Effector CD4-positive, alpha-beta T cell (primary cell): Measurements from ENCODE around the gene TMEM132C.

Source experiments
- DNase-seq: peaks from one replicate; pipeline ENCODE4 v3.0.0-alpha.2; 2020

TMEM132C gene

DNA sequence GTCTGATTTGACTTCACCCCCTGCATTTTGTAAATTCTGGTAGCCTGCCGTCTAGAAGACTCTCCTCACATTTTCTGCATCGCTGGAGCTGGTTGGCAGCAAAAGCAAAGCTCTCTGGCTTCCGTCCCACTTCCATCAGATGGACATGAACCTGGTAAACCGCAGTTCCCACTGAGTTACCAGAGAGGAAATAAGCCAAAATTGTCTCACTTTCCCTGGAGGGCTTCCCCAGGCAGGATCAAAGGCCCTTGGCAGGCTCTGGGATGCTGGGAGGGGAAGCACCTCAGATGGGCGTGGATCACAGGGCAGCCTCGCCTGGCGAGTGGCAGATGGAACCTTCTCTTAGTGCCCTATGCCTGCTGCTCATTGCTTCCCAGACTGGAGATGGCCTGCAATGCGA is 243.5 kb downstream of the TMEM132C start:
- no peak for DNase-seq

GRCh38 chr12:128513331-128513730 is 246.4 kb downstream of the TMEM132C start:
- no peak for DNase-seq

GRCh38 chr12:128513831-128514230 is 246.9 kb downstream of the TMEM132C start:
- no peak for DNase-seq

DNA sequence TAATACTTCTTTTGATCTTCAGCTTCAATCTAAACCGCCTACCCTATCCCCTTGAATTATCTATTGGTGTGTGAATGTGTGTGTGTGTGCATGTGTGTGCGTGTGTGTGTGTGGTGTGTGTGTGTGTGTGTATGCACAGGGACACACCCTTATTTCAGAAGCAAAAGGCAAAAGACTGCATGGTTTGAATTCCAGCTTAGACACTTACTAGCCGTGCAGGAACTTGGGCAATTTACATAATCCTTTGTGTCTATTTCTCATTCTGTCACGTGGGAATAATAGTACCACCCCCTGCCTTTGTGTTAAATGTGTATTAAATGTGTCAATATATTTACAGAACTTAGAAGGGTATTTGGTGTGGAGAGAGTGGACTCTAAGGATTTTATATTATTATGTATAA is 251.7 kb downstream of the TMEM132C start:
- no peak for DNase-seq

- no peak for DNase-seq
Measured at GRCh38 chr12:128519426-128519825, 252.5 kb downstream of the TMEM132C start.

DNA sequence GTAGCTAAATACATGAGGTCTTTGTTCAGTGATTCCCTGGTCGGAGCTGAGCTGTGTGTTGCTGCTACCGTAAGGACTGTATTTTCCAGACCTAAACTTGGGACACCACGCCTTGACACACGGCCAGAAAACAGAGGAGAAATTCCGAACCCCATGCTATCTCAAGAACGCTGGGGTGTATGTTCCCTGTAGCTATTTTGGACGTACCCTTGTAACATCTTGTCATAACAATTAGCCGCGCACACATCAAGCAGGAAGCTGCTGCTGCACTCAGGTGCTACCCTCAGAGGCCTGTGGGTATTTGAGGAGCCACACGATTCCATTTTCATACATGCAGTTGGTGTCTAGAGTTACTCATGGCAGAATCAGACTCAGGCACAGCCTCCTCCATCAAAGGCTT is 255.0 kb downstream of the TMEM132C start:
- DNase-seq = no peak

DNA sequence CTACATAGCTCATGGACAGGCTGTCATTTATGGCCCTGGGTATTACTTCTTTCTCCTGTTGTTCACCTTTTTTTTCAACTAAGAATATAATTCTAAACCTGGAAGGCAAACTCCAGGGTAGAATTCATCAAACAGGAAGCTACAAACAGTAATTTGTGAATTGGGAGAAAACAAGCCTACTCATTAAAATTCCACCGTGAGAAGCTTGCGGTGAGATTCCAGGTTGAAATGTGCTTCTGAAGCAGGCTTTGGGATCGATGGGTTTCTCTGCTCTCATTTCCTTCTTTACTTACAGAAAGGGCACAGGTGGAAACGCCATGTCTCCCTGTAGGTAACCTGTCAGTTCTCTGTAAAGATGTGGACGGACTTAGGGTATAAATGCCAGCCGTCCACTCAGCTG is 257.5 kb downstream of the TMEM132C start:
- DNase-seq = no peak

DNA sequence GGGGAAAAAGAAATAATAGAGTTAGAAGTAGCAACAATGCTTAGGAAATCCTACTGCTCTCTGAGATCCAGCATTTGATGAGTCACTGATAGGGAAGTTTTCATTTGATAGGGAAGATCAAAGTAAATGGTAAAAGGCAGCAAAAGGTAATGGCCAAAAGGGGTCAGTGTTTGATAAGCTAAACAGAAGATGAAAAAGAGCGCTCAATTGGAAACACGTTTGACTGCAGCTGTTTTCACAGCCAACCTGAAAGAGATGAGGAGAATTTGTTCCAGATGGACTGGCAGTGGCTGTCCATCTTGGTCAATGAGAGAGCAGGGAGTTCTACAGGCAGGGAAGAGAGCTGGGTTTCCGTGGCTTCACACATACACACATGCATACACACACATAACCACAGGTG is 264.2 kb downstream of the TMEM132C start:
- DNase-seq = no peak

- DNase-seq = no peak
Measured at GRCh38 chr12:128534906-128535305, 267.9 kb downstream of the TMEM132C start.

DNA sequence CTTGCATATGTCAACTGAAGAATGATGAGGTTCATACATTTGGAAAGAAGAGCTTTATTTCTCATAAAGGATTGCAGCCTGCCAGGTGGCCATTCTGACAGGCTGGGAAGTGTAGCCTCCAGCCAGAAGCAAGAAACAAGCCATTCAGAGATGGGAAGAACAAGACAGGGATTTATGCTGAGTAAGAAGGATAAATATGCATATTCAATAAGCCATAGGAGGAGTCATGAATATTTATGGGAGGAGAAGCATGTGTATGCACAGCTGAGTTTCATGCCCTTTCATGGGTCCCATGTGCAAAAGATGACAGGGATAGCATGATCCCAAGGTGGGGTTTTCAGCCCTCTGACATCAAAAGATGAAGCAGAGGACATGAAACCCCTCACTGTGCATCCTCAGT is 269.8 kb downstream of the TMEM132C start:
- DNase-seq = no peak

DNA sequence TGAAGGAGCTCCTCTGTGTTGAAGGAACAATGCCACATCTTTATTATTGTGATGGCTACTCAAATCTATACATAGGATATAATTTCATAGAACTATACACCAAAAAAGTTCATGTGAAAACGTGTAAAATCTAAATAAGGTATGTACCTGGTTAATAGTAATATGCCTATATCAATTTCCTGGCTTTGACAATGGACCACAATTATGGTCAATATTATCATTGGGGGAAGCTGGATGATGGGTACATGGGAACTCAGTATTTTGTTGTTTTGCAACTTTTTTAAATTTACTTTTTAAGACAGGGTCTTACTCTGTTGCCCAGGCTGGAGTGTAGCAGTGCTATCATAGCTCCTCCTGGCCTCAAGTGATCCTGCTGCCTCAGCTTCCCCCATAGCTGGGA is 270.7 kb downstream of the TMEM132C start:
- DNase-seq = no peak

GRCh38 chr12:128542844-128543243 is 275.9 kb downstream of the TMEM132C start:
- DNase-seq = no peak

GRCh38 chr12:128543460-128543859 is 276.5 kb downstream of the TMEM132C start:
- DNase-seq = no peak

DNA sequence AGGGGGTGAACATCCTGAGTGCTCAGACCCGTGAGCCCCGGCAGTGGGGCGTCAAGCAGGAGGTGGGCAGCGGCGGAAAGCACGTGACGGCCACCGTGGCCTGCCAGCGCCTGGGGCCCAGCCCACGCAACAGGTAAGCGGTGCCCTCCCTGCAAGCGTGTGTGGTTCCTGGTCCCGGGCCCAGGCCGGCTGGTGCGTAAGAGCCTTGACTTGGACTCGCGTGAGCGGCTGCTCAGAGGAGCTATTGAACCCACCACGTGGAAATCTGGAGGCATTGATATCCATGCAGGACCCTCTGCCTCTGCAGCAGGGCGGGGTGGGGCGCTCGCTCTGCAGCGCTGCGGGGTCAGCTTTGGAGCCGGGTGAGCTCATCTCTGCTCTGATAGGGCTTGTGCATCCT is 277.0 kb downstream of the TMEM132C start:
- no peak for DNase-seq

DNA sequence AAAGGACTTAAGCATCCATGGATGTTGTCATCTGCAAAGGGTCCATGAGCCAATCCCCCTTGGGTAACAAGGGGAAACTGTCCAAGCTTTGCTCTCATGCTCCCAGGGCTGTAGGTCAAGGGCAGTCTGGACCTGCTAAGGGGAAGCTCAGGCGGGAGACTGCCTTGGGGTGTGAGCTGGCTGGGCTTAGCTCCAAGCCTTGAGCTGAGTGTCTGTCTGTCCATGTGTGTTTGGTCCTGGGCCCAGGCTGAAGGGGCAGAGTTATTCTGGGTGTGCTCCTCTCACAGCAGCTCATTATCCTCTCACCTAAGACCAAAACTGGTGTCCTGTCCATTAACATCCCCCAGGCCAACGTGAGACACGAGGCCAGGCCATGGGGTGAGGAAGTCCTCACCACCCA is 282.0 kb downstream of the TMEM132C start:
- DNase-seq = no peak

DNA sequence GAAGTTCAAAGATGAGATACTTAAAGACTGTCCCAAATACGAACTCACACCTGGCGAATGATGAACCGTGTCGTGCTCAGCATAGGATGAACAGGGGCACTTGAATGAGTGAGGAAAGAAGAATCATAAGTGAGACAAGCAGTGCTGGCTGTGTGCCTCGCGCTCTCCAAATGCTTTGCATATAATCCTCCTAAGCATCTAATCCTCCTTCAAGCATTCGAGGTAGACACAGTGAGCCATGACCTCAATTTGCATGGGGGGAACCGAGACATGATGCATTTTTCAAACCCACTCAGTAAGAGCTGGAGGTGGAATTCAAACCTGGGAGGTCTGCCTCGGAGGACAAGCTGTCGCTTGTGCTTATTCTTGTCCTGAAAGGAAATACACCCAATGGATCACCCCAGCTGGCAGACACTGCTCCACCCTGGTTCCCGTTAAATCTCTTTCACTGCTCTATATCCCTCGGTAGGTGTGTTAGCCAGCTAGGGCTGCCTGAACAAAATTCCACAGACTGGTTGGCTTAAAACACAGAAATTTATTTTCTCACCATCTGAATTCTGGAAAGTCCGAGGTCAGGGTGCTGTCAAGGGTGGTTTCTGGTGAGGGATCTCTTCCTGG is 282.7 kb downstream of the TMEM132C start:
- no peak for DNase-seq

DNA sequence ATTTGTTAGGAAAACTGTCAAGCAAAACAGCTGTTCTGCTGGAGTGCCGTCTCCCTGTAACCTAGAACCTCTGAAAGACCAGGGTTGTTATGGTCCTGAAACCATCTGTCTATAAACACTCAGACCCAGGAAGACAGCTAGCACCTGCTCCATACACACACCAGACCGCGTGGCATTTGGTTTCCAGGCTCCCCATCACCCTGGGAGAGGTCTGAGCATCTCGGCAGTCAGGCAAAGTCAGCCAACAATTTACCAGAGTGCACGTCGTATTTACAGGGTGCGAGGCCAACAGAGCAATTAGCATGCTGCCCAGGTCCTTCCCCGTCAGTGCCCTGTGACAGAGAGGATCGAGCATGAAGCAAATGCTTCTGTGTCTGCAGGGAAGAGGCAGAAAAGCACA is 284.3 kb downstream of the TMEM132C start:
- no peak for DNase-seq

DNA sequence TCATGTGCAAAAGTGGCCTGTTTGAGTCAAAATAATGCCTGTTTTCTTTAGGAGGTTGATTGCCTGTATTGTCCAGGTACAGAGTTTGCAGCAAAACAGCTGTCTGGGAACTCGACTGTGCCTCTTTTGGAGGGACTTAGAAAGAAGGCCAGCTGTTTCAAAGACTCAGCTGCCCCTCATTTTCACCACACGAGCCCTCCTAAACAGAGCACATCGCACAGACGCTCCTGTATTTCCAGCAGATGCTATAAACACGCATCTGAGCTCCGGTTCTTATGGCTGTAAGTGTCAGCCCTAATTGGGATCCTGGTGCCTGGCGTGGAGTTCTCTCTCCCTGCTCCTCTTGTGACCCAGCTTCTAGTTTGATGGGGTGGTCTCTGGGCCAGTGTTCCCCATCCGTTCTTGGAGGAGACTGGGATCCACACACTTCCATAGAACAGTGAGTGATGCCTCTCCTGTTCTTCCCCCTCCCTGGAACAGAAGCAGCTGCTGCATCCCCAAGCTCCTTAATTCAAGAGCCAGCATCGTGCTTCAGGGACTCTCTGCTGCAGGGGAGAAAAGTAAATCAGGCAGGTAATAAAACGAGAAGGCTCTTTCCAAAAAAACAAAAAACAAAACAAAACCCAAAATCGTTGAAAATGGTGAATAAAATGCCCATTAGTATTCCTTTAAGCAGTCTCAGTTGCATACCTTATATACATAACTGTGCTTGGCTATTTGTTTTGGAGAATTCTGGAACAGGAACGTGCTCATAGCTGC is 287.8 kb downstream of the TMEM132C start:
- no peak for DNase-seq

- no peak for DNase-seq
Measured at GRCh38 chr12:128557231-128557630, 290.3 kb downstream of the TMEM132C start.

DNA sequence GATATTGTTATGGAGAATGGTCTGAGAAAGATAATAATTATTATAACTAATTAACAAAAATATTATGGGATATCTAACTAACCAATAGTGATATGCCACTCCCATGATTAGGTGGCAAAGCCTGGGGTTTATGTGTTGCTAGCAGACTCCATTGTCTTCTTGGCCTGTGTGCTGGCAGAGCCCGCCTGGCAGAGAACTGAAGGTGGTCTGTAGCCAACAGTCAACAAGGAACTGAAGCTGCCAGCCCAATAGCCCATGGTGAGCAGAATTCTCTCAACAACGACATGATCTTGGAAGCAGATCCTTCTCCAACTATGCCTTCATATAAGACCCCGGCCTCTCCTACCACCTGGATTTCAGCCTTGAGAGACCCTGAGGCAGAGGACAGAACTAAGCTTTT is 298.0 kb downstream of the TMEM132C start:
- DNase-seq = no peak

- DNase-seq = no peak
Measured at GRCh38 chr12:128567730-128568129, 300.8 kb downstream of the TMEM132C start.

GRCh38 chr12:128570191-128571065 is 303.5 kb downstream of the TMEM132C start:
- no peak for DNase-seq

DNA sequence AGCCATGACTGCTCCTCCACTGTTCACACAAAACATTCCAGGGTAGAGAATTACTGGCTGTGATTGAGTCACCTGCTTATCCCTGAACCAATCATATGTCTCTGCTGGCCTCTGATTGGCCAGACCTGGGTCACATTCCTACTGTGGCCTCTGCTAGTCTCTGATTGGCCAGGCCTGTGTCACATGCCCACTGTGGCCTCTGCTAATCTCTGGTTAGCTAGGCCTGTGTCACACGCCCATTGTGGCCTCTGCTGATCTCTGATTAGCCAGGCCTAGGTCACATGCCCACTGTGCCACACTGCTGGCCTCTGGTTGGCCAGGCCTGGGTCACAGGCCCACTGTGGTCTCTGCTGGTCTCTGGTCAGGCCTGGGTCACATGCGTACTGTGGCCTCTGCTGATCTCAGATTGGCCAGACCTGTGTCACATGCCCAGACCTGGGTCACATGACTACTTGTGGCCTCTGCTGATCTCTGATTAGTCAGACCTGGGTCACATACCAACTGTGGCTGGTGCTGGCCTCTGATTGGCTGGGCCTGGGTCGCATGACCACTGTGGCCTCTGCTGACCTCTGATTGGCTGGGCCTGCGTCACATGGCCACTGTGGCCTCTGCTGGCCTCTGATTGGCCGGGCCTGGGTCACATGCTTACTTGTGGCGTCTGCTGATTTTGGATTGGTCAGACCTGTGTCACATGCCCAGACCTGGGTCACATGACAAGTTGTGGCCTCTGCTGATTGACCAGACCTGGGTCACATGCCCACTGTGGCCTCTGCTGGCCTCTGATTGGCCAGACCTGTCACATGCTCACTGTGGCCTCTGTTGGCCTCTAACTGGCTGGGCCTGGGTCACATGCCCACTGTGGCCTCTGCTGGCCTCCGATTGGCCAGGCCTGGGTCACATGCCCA is 305.2 kb downstream of the TMEM132C start:
- no peak for DNase-seq
